DND-41 (cell line): ENCODE results near the gene ZNF669.

ENCODE experiments used
- EZH2 ChIP-seq: IDR thresholded peaks from 3 replicates; pipeline ENCODE4 v1.6.1; 2012; ENCODE audit warnings: borderline replicate concordance, low read depth, mild to moderate bottlenecking, moderate library complexity, low read length, inconsistent platforms; ENCODE audit not compliant: severe bottlenecking
- TF ChIP-seq, protein P1 (sequence below): IDR thresholded peaks from 2 replicates; pipeline ENCODE4 v1.5.1; 2012; ENCODE audit warnings: borderline replicate concordance, low read length, moderate library complexity, mild to moderate bottlenecking; ENCODE audit not compliant: poor library complexity, severe bottlenecking; ENCODE audit errors: extremely low read depth

DNA sequence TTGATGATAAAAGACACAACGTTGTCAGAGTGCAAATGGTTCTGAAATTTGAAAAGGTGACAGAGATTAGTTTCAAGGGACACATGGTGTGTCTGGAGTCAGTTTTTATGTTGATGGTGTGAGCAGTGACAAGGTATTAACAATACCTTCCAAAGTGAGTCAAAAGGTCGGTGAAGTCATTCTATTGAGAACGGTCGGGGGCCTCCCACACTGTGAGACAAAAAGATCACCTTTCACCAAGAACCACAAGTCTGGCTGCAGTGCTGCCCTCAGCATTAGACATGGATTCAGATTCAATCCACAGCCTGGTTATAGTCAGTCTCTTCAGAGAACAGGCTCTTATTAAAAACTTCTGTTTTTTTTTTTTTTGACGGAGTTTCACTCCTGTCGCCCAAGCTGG, 41.1 kb upstream of the ZNF669 start:
- TF ChIP-seq, protein P1, sequence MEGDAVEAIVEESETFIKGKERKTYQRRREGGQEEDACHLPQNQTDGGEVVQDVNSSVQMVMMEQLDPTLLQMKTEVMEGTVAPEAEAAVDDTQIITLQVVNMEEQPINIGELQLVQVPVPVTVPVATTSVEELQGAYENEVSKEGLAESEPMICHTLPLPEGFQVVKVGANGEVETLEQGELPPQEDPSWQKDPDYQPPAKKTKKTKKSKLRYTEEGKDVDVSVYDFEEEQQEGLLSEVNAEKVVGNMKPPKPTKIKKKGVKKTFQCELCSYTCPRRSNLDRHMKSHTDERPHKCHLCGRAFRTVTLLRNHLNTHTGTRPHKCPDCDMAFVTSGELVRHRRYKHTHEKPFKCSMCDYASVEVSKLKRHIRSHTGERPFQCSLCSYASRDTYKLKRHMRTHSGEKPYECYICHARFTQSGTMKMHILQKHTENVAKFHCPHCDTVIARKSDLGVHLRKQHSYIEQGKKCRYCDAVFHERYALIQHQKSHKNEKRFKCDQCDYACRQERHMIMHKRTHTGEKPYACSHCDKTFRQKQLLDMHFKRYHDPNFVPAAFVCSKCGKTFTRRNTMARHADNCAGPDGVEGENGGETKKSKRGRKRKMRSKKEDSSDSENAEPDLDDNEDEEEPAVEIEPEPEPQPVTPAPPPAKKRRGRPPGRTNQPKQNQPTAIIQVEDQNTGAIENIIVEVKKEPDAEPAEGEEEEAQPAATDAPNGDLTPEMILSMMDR: no peak
- no peak for TF ChIP-seq EZH2
